NCI-H2107 treated with DMSO at 0.1 percent for 48 hours (cell line): ENCODE results near the gene RTN4.

Experiments used
- DNase-seq: peaks from one replicate; lab custom pipeline; 2025; ENCODE audit not compliant: unreplicated experiment; lab: John Stamatoyannopoulos, UW

Gene RTN4

DNA sequence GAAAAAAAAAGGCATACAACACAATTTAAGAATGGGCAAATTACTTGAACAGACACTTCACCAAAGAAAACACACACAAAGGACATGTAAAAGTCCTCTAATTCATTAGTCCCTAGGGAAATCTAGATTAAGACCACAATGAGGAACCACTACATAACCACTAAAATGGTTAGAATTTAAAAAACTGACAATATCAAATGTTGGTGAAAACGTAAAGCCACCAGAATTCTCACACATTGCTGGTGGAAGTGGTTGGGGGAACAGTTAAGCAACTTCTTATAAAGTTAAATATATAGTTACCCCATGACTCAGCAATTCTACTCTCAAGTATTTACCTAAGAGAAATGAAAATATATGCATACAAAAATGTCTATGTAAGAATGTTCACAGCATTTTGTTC lies 11.8 kb downstream of the RTN4 start:
- DNase-seq, result no peak

DNA sequence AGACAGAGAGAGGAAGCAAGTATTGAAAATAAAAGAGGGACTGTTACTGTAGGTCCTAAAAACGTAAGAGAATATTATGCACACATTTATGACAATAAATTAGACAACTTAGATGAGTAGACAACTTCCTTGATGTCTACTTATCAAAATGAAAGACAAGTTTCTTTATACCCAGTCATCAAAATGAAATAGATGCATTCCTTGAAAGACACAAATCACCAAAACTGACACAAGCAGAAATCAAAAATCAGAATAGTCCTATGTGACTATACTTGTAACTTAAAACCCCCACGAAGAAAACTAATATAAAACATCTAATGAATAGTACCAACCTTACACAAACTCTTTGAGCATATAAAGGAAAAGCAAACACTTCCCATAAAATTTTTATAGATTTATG lies 14.5 kb downstream of the RTN4 start:
- no peak for DNase-seq

- no peak for DNase-seq
Measured at GRCh38 chr2:55033921-55034320, 16.3 kb downstream of the RTN4 start.

DNA sequence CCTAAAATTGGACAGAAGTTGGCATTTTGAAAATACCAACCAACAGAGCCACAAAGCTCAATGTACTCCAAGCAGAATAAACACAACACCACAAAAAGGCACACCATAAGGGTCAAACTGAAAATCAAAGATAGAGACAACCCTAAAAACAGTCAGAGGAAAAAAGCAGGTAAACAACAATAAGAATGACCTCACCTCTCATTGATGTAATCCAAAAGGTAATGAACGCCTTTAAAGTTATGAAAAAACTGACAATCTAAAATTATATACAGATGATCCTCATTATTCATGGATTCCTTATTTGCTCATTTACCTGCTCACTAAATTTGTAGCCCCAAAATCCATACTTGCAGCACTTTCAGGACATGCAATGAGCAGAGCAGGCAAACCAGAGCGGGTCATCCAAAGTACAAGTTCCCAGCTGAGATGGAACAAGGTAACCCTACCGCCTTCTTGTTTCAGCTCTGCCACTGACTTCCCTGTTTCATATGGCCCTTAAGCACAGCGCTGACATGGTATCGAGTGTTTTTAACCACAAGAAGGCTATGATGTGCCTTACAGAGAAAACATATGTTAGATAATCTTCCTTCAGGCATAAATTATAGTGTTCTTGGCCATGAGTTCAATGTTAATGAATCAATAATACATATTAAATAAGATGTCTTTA lies 17.0 kb downstream of the RTN4 start:
- no peak for DNase-seq

DNA sequence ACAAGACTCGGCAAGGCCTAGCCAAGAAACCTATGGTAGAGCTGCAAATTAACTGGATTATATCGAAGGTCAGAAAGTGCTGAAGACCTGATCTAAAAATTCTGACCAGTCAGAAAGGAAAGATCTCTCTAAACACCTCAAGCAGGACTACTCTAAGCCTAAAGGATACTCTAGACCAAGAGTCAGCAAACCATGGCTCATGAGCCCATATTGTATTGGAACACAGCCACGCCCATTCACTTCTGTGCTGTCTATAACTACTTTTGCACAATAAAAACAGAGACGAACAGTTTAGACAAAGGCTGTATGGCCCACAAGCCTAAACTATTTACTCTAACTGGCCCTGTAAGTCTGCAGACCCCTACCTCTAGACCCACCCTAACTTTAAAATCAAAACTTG lies 18.7 kb downstream of the RTN4 start:
- no peak for DNase-seq

- DNase-seq, result no peak
Measured at GRCh38 chr2:55030766-55031165, 19.5 kb downstream of the RTN4 start.

DNA sequence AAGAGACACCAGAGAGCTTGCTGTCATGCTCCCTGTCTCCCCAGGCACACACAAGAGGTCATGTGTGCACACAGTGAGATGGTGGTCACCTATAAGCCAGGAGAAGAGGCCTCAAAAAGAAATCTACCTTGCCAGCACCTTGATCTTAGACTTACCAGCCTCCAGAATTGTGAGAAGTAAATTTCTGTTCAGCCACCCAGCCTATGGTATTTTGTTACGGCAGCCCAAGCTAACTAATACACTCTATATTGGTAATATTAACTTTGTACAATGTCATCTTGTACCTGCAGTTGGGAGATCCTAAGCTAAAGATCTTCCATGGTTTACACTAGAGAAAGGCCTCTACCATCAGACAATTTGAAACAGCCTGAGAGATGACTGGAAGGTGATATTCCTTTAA lies 21.2 kb downstream of the RTN4 start:
- no peak for DNase-seq

GRCh38 chr2:55027226-55027625 lies 23.0 kb downstream of the RTN4 start:
- no peak for DNase-seq

DNA sequence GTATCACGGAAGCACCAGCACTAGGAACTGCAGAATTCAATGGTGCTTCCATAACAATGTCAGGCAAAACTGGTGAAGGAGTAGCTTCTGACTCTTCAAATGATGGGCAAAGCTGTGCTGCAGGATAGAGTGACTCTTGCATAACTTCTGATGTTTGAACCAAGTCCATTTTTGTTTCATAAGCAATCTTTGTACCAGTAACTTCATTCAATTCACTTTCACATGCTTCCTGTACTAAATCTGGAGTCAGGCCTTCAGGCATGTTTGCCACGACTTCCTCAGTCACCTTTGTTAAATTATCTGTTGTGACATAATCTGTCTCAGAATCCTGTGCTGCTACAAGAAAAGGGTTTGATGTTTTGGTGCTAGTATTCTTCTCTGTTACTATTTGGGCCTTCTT lies 24.0 kb downstream of the RTN4 start:
- no peak for DNase-seq

- DNase-seq, result no peak
Measured at GRCh38 chr2:55025627-55026026, 24.6 kb downstream of the RTN4 start.

GRCh38 chr2:55025082-55025481 lies 25.2 kb downstream of the RTN4 start:
- DNase-seq, result no peak

GRCh38 chr2:55022476-55022875 lies 27.8 kb downstream of the RTN4 start:
- DNase-seq, result no peak

DNA sequence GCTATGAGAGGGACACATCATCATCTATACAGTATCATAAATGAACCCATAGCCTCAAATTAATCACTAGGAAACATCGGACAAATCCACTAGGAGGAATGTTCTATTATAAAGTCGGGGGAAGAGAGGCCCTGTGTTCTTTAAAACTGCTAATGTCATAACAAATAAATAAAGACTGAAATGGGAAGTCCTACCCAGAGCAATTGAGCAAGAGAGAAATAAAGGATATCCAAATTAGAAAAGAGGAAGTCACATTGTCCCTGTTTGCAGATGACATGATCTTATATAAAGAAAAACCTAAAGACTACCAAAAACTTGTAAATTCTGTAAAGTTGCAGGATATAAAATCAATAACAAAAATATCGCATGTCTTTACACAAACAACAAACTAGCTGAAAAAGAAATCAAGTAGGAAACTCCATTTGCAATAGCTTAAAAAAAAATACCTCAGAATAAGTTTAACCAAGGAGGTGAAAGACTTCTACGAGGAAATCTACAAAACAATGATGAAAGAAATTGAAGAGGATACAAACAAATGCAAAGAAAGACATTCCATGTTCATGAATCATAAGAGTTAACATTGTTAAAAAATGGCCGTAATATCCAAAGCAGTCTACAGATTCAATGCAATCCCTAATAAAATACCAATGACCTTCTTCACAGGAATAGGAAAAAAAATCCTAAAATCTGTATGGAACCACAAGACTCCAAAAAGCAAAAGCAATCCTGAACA lies 30.6 kb downstream of the RTN4 start:
- DNase-seq, result no peak

DNA sequence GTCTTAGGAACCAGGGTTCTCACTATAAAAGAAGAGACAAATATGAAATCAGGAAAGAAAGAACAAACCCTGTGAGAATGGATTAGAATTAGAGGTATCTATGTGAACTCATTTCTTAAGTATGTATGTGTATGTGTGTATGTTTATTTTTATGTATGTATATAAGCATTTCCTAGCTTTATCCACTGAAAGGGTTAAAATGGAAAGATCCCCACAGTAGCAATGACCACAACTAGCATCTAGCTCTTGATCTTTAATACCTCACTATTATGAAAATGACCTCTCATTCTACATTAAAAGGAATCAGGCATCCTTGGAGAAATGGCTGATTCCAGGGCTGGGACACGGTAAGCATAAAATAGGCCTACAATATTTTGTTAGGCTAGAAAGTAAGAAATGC lies 31.6 kb downstream of the RTN4 start:
- DNase-seq, result no peak

DNA sequence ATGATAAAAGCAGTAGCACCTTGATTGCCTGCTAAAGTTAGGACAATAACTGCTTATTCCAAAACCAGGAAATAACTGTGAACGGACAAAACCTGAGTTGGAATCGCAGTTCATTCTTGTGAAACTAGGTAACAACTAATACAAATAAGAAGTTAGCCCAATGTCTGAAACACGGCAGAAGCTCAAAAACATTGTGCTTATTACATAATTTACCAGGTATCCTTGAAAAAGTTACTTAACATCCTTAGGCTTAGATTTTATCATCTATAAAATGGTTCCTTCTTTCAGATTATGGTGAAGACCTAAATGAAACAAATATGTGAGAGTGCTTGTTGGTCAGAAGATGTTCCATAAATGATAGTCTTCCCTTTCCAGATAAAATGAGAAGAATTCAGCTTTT lies 32.4 kb downstream of the RTN4 start:
- no peak for DNase-seq

- no peak for DNase-seq
Measured at GRCh38 chr2:55017428-55017827, 32.8 kb downstream of the RTN4 start.

DNA sequence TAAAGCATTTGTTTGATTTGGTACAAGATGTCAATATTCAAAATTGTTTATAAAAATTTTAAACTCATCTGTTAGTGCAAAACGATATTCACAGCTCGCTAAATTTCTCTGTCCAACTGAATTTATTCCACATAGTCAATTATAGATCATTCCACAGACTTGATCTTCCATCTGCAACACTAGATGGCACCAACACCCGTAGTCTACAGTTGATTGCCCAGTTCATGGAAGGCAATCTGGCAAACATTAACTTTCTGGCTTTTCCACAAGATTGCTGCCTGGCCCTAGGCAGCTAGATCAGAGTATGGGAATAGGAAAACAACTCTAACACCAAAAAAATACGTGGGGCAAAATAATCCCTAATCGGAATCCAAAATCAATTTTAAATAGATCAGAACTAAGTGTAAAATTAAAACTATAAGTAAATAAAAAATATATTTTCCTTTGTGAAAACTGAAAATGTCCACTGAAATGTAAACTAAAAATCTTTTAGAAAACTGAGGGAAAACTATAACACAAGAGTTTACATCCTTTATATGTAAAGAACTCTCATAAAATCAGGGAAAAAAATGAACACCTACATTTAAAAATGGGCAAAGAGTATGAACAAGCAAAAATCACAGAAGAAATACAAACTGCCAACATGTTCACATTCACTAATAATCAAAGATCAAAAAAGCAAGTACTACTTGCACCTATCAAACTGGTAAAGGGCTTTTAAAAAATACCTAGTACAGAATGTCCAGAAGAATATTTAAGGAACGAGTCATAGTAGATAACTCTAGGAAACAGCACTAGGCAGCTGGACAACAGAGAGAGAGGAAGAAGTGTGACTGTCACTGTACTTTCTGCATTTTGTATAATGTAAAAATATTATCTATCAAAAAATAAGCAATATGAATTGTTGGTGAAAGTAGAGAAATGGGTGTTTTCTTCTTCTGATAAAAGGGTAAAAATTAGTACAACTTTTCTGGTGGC lies 35.0 kb downstream of the RTN4 start:
- DNase-seq, result peak; percentile 25

DNA sequence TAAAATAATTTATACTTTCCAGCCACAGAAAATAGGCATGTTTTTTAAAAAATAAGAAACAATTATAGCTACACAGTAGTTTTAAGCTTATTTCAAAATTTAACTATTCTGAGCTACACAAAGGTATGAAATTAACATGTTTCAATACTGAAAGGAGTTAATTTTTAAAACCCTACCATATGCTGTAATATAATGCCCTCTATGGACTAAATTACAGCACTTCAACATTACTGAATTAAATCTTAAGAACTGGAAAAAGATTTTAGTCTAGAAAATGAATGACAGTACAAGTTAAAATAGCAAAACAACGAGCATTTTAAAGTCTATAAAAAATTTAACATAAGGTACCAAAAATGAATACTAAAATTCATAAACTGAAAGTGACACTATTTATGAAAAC lies 36.3 kb downstream of the RTN4 start:
- DNase-seq, result no peak

DNA sequence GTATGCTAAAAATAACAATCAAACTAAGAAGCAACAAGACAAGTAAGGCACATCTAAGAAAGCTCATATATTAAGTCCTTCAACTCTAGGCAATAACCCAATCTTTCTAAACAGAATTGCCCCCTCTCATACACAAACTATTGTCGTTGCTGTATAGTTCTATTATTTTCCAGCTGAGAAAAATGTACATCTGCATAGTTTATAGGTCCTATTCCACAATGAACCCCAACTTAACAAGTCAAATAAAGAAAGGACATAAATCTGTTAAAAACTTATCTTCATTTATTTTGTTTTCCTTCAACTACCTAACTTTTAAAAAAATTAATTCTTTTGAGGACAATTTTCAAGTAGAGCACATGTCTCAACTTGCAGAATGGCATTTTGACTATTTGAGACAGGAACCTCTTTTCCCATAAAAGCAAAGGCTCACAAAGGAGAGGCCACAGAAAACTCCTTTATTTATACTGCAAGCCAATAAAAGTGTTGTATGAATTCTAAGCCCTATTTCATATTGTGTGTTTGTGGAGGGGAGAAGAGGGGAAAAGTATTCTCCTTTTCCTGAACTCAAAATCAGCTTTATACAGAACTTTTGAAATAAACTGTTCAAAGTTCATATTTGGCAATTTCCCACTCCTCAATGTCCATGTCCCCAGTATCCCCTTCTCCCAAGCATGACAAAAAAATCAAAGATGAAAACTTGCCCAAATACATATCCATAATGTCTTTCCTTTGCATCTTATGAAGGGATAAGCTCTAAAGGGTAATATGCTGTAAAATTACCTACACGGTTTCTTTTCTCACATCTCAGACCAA lies 37.4 kb downstream of the RTN4 start:
- DNase-seq, result no peak

DNA sequence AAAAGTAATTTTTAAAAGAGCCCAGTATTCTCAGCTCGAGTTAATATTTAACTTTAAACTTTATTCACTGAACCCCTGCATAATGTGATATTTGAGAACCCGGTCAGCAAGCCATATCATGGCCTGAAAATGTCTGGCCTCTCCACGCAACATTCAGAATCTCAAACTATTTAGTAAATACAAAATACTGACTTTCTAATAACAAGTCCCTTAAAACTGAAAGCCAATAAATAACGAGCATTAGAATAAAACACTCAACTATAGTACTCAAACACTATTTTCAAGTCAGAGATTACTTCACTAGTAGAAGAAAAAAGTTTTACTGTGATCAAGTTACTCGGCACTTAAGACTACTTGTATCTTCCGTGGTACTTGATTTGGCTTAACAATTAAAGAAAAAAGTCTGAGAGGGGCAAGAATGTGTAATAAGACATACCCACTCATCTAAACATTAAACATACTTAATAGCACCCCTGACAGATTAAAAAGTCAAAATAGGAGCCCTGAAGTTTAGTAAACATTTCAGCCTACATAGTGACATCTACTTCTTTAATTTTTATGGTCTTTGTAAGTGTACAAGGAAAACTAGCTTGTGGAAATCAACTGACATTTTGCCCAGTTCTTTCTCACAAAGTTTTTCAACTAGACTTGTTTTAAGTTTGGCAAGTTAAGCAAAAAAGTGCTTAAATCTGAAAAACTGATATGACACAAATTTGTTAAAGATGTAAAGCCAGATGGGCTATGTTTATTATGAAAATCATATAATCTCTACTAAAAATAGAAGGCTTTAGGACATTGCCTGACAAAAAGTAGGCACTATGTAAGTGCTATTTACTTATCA lies 38.2 kb downstream of the RTN4 start:
- DNase-seq, result no peak
